Uterus (tissue), 2 donors: ENCODE results near the gene ABHD8.

Experiments used
- POLR2A ChIP-seq, 2 donors: fragments of 450-650 bp; IDR thresholded peaks; one replicate each; pipeline ENCODE4 v1.6.1; 2016; ENCODE audit warnings: antibody characterized with exemption in 2 of 2, mild to moderate bottlenecking in 1 of 2, moderate library complexity in 1 of 2
- TF ChIP-seq, protein P1 (sequence below), 4 experiments: fragments of 200-600 bp in 2 of 4; fragments of 450-650 bp in 2 of 4; sonication (generic) in 2 of 4; IDR thresholded peaks; one replicate each; pipeline ENCODE4 v1.5.1; 2016 to 2019; ENCODE audit warnings: antibody characterized with exemption in 4 of 4, mild to moderate bottlenecking in 2 of 4, moderate library complexity in 1 of 4

DNA sequence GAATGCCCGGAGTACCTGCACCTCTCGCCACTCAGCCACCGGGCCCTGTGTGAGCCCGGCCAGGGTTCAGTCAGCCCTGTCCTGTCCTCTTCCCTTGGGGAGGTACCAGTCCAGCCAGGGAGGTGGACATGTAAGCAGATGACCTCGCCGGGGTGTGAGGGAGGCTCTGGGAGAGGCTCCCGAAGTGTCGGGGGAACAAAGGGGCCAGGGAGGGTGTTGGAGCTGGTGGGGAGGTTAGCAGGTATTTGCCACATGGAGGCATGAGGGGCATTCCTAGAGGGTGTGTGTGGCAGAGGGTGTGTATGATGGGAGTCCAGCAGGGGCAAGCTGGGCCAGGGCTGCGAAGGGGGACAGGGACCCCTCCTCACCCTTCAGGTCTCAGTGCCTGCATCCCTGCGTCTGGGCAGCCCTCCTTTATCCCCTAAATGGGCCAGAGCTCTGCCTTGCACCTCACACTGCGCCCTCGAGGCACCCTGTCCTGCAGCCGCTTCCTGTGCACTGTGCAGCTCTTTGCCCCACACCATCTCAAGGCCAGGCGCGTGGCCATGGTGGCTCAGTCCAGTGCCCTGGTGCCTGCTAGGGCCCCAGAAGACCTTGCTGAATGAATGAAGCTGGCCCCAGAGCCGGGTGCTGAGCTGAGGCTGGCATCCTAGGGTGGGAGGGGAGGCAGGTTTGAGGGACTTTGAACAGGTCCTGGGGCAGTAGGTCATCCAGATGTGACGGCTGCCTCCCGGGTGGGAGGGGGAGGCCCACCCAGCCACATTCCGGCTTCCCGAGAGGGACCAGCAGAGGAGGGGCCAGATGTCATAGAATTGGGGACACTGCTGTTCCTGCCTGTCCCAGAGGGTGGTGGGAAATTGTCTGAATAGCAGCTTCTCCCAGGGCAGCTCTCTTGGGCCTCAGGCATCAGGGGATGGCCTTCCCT is 9.2 kb upstream of the ABHD8 start:
- TF ChIP-seq, protein P1, sequence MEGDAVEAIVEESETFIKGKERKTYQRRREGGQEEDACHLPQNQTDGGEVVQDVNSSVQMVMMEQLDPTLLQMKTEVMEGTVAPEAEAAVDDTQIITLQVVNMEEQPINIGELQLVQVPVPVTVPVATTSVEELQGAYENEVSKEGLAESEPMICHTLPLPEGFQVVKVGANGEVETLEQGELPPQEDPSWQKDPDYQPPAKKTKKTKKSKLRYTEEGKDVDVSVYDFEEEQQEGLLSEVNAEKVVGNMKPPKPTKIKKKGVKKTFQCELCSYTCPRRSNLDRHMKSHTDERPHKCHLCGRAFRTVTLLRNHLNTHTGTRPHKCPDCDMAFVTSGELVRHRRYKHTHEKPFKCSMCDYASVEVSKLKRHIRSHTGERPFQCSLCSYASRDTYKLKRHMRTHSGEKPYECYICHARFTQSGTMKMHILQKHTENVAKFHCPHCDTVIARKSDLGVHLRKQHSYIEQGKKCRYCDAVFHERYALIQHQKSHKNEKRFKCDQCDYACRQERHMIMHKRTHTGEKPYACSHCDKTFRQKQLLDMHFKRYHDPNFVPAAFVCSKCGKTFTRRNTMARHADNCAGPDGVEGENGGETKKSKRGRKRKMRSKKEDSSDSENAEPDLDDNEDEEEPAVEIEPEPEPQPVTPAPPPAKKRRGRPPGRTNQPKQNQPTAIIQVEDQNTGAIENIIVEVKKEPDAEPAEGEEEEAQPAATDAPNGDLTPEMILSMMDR (IDR thresholded peaks at IDR 0.05): no peak
- TF ChIP-seq POLR2A (IDR thresholded peaks at IDR 0.05): no peak
